Retinal pigment epithelial cell (primary cell): Measurements from ENCODE around the gene CLN3.

ENCODE experiments used
- DNase-seq: peaks from one replicate; pipeline ENCODE4 v3.0.0-alpha.2; 2010; ENCODE audit warnings: low read depth
- H3K4me3 ChIP-seq: 2 replicates; pipeline ENCODE4 v1.5.1; 2011; ENCODE audit warnings: mild to moderate bottlenecking, low read length, control low read depth, moderate library complexity
- TF ChIP-seq, protein P1 (sequence below): conservative IDR thresholded peaks from 2 replicates; pipeline ENCODE4 v1.5.1; 2011; ENCODE audit warnings: low read depth, low read length, control low read depth, inconsistent platforms

Gene CLN3

DNA sequence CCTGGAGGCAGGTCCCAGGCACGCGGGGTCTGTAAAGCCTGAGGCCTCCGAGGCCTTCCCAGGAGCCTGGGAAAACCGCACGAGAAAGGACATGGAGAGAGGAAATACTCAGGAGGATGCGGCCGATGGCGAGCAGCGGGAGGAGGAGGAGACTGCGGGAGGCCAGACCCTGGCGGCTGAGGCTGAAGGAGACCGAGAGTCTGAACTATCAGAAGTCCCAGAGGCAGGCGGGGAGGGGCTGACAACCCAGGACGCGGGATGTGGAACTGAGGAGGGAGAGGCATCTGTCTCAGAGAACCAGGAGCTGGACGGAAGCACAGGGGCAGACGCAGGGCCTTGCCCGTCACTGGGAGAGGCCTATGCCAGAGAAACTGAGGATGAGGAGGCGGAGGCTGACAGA is 5.0 kb upstream of the CLN3 start:
- no peak for DNase-seq
- TF ChIP-seq, protein P1, sequence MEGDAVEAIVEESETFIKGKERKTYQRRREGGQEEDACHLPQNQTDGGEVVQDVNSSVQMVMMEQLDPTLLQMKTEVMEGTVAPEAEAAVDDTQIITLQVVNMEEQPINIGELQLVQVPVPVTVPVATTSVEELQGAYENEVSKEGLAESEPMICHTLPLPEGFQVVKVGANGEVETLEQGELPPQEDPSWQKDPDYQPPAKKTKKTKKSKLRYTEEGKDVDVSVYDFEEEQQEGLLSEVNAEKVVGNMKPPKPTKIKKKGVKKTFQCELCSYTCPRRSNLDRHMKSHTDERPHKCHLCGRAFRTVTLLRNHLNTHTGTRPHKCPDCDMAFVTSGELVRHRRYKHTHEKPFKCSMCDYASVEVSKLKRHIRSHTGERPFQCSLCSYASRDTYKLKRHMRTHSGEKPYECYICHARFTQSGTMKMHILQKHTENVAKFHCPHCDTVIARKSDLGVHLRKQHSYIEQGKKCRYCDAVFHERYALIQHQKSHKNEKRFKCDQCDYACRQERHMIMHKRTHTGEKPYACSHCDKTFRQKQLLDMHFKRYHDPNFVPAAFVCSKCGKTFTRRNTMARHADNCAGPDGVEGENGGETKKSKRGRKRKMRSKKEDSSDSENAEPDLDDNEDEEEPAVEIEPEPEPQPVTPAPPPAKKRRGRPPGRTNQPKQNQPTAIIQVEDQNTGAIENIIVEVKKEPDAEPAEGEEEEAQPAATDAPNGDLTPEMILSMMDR = no peak
- no peak overlapping the region for H3K4me3 ChIP-seq

DNA sequence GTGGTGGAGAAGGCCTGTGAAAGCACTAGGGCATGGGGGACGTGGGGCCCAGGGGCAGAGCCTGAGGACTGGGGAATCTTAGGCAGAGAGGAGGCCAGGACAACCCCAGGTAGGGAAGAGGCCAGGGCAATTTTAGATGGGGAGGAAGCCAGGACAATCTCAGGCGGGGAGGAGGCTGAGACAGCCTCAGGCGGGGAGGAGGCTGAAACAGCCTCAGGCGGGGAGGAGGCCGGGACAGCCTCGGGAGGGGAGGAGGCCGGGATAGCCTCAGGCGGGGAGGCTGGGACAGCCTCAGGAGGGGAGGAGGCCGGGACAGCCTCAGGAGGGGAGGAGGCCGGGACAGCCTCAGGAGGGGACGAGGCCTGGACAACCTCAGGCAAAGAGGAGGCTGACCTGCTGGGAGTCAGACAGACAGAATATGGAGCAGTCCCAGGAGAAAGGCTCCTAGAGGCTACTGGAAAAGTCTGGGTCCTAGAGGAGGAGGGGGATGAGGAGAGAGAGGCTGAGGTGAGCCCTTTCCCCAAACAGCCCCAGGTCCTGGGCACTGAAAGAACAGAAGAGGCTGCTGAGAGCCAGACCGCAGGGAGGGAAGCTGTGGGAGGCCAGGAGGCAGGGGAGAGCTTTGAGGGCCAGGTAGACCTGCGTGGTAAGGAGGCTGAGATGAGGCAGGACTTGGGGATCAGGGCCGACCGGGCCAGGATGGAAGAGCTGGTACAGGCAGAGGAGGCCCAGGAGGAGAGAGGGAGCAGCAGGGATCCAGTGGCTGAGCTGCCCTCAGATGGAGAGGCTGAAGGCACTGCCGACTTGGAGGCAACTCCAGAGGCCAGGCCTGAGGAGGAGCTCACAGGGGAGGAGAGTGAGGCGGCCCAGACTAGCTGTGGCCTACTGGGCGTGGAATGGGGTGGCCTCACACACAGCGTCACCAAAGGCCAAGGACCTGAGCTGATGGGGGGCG is 4.2 kb upstream of the CLN3 start:
- TF ChIP-seq, protein P1 = no peak
- H3K4me3 ChIP-seq = no peak overlapping the region
- no peak for DNase-seq

DNA sequence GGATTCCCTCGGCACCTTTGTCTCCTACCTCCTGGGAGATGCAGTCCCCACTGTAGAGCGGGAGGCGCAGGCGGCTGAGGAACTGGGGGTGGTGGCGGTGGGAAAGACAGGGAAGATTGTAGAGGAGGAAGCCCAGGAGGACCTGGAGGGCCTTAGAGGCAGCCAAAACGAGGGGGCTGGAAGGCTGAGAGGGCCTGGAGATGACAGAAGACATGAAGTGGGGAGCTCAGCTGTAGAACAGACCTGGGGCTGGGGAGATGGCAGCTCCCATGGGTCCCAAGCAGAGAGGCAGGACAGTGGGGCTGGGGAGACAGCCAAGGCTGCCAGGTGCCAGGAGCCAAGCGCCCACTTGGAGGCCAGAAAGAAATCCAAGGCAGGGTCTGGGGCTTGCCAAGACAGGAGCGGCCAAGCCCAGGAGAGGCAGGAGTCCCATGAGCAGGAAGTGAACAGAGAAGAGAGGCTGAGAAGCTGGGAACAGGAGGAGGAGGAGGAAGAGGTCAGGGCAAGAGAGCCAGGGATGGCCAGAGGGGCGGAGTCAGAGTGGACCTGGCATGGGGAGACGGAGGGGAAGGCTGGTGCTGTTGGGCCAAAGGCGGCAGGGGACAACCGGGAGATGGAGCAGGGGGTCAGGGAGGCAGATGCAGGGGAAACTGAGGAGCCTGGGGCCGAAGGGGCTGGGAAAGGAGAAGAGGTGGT is 3.4 kb upstream of the CLN3 start:
- DNase-seq = no peak
- H3K4me3 ChIP-seq = no peak overlapping the region
- TF ChIP-seq, protein P1 = no peak

DNA sequence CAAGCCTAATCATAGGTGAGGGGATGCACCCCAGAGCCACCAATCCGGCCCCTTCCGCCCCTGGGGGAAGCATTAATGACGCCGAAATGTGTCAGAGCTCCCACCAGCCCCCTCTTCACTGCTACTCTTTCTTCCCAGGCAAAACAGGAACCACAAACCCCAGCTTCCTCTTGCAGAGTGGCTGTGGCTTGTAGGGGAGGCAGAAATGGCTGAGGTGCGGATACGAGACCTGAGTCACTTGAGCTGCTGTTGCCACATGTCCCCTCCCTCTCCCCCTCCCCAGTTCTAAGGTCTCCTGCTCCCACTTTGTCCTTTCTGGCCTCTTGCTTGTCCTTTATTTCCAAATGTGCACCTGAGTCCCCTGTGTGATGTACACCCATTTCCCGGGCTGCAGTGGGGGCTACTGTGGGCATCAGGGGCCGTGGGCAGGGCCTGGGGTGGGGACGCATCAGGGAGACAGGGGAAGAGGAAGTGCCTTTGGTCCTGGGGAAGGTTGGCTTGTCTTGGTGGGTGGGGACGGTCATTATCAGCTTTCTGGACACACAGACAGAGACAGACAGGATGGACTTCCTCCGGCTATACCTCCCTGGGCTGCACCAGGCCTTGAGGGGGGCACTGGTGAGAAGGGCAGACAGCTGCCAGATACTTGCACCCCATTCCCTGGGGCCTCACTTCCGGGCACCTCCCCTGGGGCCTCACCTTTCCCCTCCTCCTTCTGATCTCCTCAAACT is 2.4 kb upstream of the CLN3 start, which contains the start of gene APOBR:
APOBR (plus strand) TSS at position 523 of the 731 bp plus-strand sequence; CDS start at position 562, 39 bp downstream.
- TF ChIP-seq, protein P1 = no peak
- DNase-seq = no peak
- H3K4me3 ChIP-seq = no peak within 1 kb of the TSS

DNA sequence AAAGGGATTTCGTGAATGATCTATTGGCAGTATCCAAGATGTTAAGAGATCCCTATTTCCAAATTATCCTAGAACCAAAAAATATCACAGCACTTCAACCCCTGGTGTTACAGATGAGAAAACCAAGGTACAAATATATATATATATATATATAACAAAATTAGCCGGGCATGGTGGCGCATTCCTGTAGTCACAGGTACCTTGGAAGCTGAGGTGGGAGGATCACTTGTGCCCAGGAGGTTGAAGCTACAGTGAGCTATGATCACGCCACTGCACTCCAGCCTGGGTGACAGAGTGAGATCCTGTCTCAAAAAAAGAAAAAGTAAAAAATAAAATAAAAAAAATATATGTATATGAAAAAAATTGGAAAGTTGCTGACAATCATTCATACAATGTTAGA is 637 bp upstream of the CLN3 start:
- peak overlapping the region; percentile 97 for H3K4me3 ChIP-seq
- TF ChIP-seq, protein P1 = no peak
- DNase-seq = no peak

DNA sequence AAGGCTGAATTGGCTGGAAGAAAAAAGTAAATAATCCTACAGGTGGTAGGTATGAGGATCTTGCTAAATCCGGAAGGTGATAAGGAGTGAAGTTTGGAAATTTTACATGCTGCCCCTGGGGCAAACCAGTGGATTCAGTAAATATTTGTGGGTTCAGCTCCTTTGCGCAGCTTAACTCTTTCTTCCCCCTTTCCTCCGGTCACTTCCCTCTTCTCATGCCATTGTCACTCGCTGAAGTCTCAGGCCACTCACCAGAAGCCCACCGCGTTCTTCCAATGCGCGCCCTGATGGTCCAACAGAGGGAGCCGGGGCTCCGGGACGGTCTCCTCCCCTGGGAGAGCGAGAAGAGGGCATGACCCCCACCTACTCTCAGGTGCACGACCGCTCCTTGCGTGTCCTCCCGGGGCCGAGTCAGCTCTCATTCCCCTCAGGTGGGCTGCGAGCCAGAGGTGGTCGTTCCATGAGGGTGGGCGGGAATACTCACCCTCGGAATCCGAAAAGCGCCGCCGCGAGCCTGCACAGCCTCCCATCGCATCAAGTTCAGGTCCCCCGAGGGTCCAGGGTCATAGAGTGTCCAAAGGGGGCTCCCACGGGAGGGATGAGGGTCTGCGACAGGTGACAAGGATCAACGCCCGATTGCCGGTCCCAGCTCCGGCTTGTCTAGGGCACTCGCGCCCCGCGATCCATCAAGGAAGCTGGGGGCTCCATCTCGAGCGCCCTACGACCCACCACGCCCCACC is 474 bp downstream of the CLN3 start:
- no peak for DNase-seq
- peak overlapping the region; percentile 97 for H3K4me3 ChIP-seq
- TF ChIP-seq, protein P1 = peak; percentile 44
